ENCODE results near the gene ERP44. TPM values are rescaled to one million over a fixed set of nuclear protein-coding genes. Genes with fewer than 3 reads are reported as not detected.

The ERP44 gene
- total and polyA plus RNA-seq, 9 donors: 16.0 to 26.5 (median 18.8) TPM

DNA sequence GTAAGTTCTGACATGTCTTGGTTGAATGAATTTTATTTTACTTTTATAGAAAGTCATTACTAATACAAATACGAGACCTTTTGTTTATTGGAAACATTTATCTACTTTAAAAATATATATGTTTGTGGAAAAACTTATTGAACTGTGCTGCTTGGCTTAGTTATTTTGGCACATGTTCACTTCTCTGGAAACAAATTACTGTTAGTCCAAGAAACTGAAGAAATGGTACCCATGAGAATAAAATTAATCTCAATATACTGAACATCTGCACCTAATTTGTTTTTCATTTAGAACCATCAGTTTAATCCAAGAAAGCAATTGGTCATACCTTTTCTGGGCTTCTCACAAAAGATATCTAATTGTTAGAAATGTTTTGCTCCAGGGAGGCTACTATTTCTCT is 32.4 kb upstream of the ERP44 start:
- Histone ChIP-seq H3K4me1 (ENCODE audit: control insufficient read depth, insufficient read depth, low read length) (no peaks in the 10 kb centered on the region), H3K36me3 (ENCODE audit: control insufficient read depth, insufficient read depth, low read length) (peaks cover 4% of the 10 kb centered on the region), H3K27ac (ENCODE audit: low read length) (peak overlapping the region; percentile 16), H3K27me3 (ENCODE audit: control insufficient read depth, insufficient read depth, low read length) (no peaks in the 10 kb centered on the region), H3K4me3 (ENCODE audit: low read length) (no peak overlapping the region), H3K9me3 (replicated peaks; ENCODE audit: control insufficient read depth, low read depth, low read length) (no peaks in the 10 kb centered on the region)
- no CpG with 5 or more reads among the region's 1 CpG for WGBS (ENCODE audit: insufficient coverage)
- peak; percentile 92 for DNase-seq

DNA sequence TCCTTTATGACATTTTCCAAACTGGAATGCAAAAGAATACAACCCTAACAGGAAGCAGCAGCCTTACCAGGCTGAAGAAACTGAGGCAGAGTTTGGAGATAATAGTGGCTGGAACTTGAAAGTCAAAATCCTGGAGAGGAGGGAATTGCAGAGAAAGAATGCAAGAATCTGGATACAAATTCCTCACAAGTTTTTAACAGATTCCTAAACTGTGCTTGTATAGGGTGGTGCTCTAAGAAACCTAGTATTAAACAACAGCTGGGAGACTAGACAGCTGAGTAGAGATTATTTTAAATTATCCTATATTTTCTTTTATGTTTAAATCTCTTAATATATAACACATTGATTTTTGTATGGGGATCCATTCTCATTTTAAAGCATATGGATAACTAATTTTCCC is 31.0 kb upstream of the ERP44 start:
- peak; percentile 22 for DNase-seq
- Histone ChIP-seq H3K27me3 (ENCODE audit: control insufficient read depth, insufficient read depth, low read length) (no peaks in the 10 kb centered on the region), H3K4me3 (ENCODE audit: low read length) (no peak overlapping the region), H3K36me3 (ENCODE audit: control insufficient read depth, insufficient read depth, low read length) (peaks cover 4% of the 10 kb centered on the region), H3K27ac (ENCODE audit: low read length) (peak overlapping the region; percentile 14), H3K4me1 (ENCODE audit: control insufficient read depth, insufficient read depth, low read length) (no peaks in the 10 kb centered on the region), H3K9me3 (replicated peaks; ENCODE audit: control insufficient read depth, low read depth, low read length) (no peaks in the 10 kb centered on the region)

DNA sequence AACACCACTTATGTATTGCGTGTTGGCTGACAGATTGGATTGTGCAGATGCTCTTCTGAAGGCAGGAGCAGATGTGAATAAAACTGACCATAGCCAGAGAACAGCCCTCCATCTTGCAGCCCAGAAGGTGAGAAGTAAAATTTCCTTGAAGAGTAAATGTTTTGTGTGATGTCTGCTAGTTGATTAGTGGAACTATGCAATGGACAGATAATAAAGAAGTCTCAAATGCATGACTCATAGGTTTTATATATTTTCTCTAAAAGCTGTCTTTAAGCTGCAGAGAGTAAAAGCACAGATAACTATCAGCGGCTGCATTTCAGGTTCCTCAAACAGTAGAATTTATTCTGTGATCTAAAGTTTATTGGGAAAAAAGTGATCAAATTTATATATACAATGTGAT is 27.6 kb upstream of the ERP44 start:
- DNase-seq: no peak
- H3K27me3 ChIP-seq (ENCODE audit: control insufficient read depth, insufficient read depth, low read length): no peaks in the 10 kb centered on the region
- H3K27ac ChIP-seq (ENCODE audit: low read length): no peak overlapping the region
- no peak overlapping the region for H3K4me3 ChIP-seq (ENCODE audit: low read length)
- no peaks in the 10 kb centered on the region for H3K4me1 ChIP-seq (ENCODE audit: control insufficient read depth, insufficient read depth, low read length)
- H3K36me3 ChIP-seq (ENCODE audit: control insufficient read depth, insufficient read depth, low read length): peaks cover 2% of the 10 kb centered on the region
- no CpG with 5 or more reads among the region's 2 CpGs for WGBS (ENCODE audit: insufficient coverage)
- H3K9me3 ChIP-seq (replicated peaks; ENCODE audit: control insufficient read depth, low read depth, low read length): peaks cover 2% of the 10 kb centered on the region

DNA sequence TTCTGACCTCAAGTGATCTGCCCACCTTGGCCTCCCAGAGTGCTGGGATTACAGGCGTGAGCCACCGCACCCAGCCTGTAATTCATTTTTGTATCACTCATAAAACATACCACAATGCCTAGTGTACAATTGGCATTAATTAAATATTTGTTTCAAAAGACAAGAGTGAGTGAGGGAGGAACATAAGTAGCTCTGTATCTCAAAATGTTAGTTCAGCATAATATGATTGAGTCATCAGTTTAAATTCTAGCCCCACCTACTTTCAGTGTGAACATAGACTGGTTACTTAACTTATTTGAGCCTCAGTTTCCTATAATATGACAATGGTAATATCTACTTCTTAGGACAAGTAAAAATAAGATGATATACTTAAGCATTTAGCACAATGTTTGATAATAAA is 27.1 kb upstream of the ERP44 start:
- Histone ChIP-seq H3K4me1 (ENCODE audit: control insufficient read depth, insufficient read depth, low read length) (no peaks in the 10 kb centered on the region), H3K9me3 (replicated peaks; ENCODE audit: control insufficient read depth, low read depth, low read length) (peaks cover 2% of the 10 kb centered on the region), H3K27me3 (ENCODE audit: control insufficient read depth, insufficient read depth, low read length) (no peaks in the 10 kb centered on the region), H3K27ac (ENCODE audit: low read length) (no peak overlapping the region), H3K36me3 (ENCODE audit: control insufficient read depth, insufficient read depth, low read length) (peaks cover 3% of the 10 kb centered on the region), H3K4me3 (ENCODE audit: low read length) (no peak overlapping the region)
- no peak for DNase-seq
- 90% methylated on average over 2 of the region's 2 CpGs for WGBS (ENCODE audit: insufficient coverage)

DNA sequence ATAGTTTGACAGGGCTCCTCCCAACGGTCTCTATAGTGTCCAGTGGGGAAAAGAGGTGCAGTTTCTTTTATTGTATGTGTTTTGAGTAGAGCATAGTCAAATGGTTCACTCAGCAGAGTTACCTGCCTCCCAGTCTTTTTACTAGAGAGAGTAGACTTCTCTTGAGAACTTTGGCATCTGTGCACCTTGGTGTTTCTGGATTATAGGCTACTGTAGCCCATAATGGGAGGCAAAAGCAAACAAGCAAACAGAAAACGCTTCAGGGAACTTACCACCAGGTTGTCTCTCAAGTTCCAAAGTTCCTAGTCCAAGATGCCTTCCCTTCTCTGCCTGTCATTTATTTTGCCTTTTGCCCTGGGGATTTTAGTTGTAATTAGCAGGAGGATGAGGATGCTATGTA is 26.4 kb upstream of the ERP44 start:
- H3K4me3 ChIP-seq (ENCODE audit: low read length): no peak overlapping the region
- peaks cover 6% of the 10 kb centered on the region for H3K36me3 ChIP-seq (ENCODE audit: control insufficient read depth, insufficient read depth, low read length)
- peaks cover 2% of the 10 kb centered on the region for H3K9me3 ChIP-seq (replicated peaks; ENCODE audit: control insufficient read depth, low read depth, low read length)
- no peak overlapping the region for H3K27ac ChIP-seq (ENCODE audit: low read length)
- H3K4me1 ChIP-seq (ENCODE audit: control insufficient read depth, insufficient read depth, low read length): no peaks in the 10 kb centered on the region
- DNase-seq: no peak
- no CpG with 5 or more reads among the region's 2 CpGs for WGBS (ENCODE audit: insufficient coverage)
- no peaks in the 10 kb centered on the region for H3K27me3 ChIP-seq (ENCODE audit: control insufficient read depth, insufficient read depth, low read length)

DNA sequence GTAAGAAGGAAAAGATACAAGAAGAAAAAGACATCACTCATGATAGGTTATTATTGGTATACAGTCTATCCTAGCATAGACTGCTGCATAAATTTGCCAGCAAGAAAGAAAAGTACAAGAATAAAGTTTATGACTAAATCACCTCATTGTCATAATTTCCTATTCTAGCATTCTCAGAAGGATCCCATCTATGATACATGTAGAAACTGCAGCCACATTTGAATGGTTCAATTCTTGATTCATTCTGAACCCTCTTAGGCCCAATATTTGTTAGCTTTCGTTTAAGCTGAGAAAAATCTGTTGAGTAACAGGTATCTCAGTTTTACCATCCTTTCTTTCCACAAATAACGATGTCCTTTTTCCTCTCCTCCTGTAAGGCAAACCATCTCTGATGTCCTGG is 21.5 kb upstream of the ERP44 start:
- H3K27ac ChIP-seq (ENCODE audit: low read length): no peak overlapping the region
- peaks cover 2% of the 10 kb centered on the region for H3K9me3 ChIP-seq (replicated peaks; ENCODE audit: control insufficient read depth, low read depth, low read length)
- no peak for DNase-seq
- H3K27me3 ChIP-seq (ENCODE audit: control insufficient read depth, insufficient read depth, low read length): no peaks in the 10 kb centered on the region
- H3K4me3 ChIP-seq (ENCODE audit: low read length): no peak overlapping the region
- WGBS (ENCODE audit: insufficient coverage): no CpG with 5 or more reads among the region's 2 CpGs
- no peaks in the 10 kb centered on the region for H3K4me1 ChIP-seq (ENCODE audit: control insufficient read depth, insufficient read depth, low read length)
- H3K36me3 ChIP-seq (ENCODE audit: control insufficient read depth, insufficient read depth, low read length): peaks cover 8% of the 10 kb centered on the region

DNA sequence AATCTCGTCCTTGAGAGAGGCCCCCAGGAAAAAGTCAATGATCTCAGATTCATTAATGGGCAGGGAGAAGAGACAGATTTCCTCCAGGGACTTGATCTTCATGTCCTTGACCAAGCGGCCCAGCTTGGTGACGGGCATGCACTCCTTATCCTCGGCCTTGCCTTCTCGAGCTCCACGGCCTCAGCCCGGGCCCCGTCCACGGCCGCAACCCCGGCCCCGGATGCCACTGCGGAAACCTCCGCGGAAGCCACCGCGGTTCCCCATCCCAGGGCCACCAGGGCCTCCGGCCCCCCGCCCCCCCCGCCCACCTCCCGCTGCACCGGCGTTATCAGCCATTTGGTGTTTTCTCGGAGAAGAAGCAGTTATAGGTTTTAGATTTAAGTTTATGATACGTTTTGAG is 18.5 kb upstream of the ERP44 start:
- Histone ChIP-seq H3K27ac (ENCODE audit: low read length) (no peak overlapping the region), H3K27me3 (ENCODE audit: control insufficient read depth, insufficient read depth, low read length) (no peaks in the 10 kb centered on the region), H3K4me1 (ENCODE audit: control insufficient read depth, insufficient read depth, low read length) (no peaks in the 10 kb centered on the region), H3K9me3 (replicated peaks; ENCODE audit: control insufficient read depth, low read depth, low read length) (no peaks in the 10 kb centered on the region), H3K4me3 (ENCODE audit: low read length) (no peak overlapping the region), H3K36me3 (ENCODE audit: control insufficient read depth, insufficient read depth, low read length) (peaks cover 8% of the 10 kb centered on the region)
- 96% methylated on average over 7 of the region's 25 CpGs for WGBS (ENCODE audit: insufficient coverage)
- DNase-seq: no peak

DNA sequence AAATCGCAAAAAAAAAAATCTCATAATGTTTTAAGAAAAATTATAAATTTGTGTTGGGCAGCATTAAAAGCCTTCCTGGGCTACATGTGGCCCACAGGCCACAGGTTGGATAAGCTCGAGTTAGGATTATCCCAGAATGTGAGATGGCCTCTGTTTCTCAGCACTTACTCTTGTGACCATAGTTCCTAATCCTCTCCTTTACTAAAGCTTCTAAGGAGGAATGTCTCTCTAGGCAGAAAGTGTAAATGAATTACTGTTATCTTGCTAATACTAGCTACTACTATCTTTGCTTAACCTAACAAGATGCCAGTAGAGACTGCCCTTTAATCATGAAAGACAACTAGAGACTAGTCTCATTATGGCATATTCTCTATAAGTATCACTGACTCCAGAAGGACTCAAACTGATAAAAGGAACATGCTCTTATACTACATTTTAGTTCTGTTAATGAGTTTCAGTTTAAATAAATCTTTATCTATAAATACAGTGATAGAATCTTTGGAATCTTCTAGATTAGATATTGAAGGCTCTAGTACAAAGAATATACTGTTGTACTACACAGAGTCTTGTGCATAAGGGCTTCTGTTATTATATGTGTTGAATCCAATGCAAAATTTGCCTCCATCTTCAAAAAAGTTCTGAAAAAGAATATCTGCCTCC is 14.0 kb upstream of the ERP44 start:
- DNase-seq: no peak
- Histone ChIP-seq H3K4me3 (ENCODE audit: low read length) (no peak overlapping the region), H3K4me1 (ENCODE audit: control insufficient read depth, insufficient read depth, low read length) (peaks cover 6% of the 10 kb centered on the region), H3K27me3 (ENCODE audit: control insufficient read depth, insufficient read depth, low read length) (no peaks in the 10 kb centered on the region), H3K9me3 (replicated peaks; ENCODE audit: control insufficient read depth, low read depth, low read length) (no peaks in the 10 kb centered on the region), H3K36me3 (ENCODE audit: control insufficient read depth, insufficient read depth, low read length) (peaks cover 3% of the 10 kb centered on the region), H3K27ac (ENCODE audit: low read length) (no peak overlapping the region)
- WGBS (ENCODE audit: insufficient coverage): no CpG with 5 or more reads among the region's 2 CpGs

DNA sequence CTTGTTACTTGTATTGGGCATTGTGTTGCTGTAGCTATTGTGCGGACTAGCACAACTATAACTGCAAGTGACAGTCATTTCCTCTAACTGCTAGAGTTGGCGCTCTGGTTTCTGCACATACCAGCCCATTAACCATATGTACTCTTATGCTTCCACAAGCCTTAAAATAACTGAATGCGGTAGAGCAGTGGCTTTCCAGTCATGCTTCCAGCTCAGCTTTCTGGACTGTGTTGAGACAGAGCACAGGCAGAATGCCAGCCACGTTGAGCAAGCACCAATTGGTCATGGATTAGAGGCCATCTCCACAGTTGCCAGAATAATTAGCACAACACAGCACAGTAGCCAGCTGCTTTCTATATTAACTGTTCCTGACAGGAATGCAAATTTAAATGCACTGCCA is 12.4 kb upstream of the ERP44 start:
- H3K27ac ChIP-seq (ENCODE audit: low read length): peak overlapping the region; percentile 83
- H3K9me3 ChIP-seq (replicated peaks; ENCODE audit: control insufficient read depth, low read depth, low read length): no peaks in the 10 kb centered on the region
- peaks cover 8% of the 10 kb centered on the region for H3K36me3 ChIP-seq (ENCODE audit: control insufficient read depth, insufficient read depth, low read length)
- DNase-seq: peak; percentile 95
- H3K4me1 ChIP-seq (ENCODE audit: control insufficient read depth, insufficient read depth, low read length): peaks cover 6% of the 10 kb centered on the region
- 0% methylated on average over 1 of the region's 4 CpGs for WGBS (ENCODE audit: insufficient coverage)
- no peak overlapping the region for H3K4me3 ChIP-seq (ENCODE audit: low read length)
- H3K27me3 ChIP-seq (ENCODE audit: control insufficient read depth, insufficient read depth, low read length): no peaks in the 10 kb centered on the region

DNA sequence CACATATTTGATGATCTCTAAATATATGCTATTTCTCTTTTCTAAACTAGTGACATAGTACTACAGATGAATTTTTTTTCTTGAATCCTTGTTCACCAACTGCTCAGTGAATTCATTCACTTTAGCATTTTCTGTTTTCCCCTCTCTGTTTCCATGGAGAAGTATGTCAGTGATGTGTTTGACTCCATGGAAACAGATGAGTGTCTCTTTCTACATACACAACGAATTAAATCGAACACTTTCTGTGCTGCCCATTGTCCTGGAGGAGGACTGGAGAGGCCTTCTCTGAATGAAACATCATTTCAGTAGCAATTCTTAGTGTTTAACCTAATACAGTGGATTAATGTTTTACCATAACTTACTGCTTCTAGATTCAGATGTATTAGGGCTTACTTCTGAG is 9.8 kb upstream of the ERP44 start:
- no peak overlapping the region for H3K4me3 ChIP-seq (ENCODE audit: low read length)
- peaks cover 6% of the 10 kb centered on the region for H3K4me1 ChIP-seq (ENCODE audit: control insufficient read depth, insufficient read depth, low read length)
- H3K27ac ChIP-seq (ENCODE audit: low read length): no peak overlapping the region
- peak; percentile 84 for DNase-seq
- H3K36me3 ChIP-seq (ENCODE audit: control insufficient read depth, insufficient read depth, low read length): peaks cover 22% of the 10 kb centered on the region
- no peaks in the 10 kb centered on the region for H3K27me3 ChIP-seq (ENCODE audit: control insufficient read depth, insufficient read depth, low read length)
- no peaks in the 10 kb centered on the region for H3K9me3 ChIP-seq (replicated peaks; ENCODE audit: control insufficient read depth, low read depth, low read length)
- WGBS (ENCODE audit: insufficient coverage): no CpG with 5 or more reads among the region's 2 CpGs

DNA sequence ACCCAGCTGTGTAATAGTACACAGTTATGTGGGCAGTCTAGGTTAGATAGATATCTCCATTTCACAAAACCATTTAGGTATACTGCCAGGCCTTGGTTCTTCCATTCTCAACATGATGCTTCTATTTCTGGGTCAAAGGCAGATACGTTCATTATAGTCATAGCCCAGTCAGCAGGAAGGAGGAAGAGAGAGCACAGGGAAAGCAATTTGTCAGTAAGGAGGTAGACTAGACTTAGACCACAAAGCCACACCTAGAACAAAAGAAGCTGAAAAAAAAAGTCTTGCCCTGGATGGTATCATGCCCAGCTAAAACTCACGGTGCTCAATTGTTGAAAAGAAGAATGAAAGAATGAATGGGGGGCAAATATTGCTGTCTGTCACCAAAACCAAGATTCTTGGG is 7.8 kb upstream of the ERP44 start:
- Histone ChIP-seq H3K27me3 (ENCODE audit: control insufficient read depth, insufficient read depth, low read length) (no peaks in the 10 kb centered on the region), H3K4me1 (ENCODE audit: control insufficient read depth, insufficient read depth, low read length) (peaks cover under 1% of the 10 kb centered on the region), H3K27ac (ENCODE audit: low read length) (no peak overlapping the region), H3K4me3 (ENCODE audit: low read length) (no peak overlapping the region), H3K36me3 (ENCODE audit: control insufficient read depth, insufficient read depth, low read length) (peaks cover 23% of the 10 kb centered on the region), H3K9me3 (replicated peaks; ENCODE audit: control insufficient read depth, low read depth, low read length) (no peaks in the 10 kb centered on the region)
- no peak for DNase-seq
- WGBS (ENCODE audit: insufficient coverage): no CpG with 5 or more reads among the region's 2 CpGs
